IPS-20b (cell line): ENCODE data around the gene ADRA2A.

ENCODE experiments used
- H3K27ac ChIP-seq: one replicate; pipeline ENCODE4 v1.5.1; 2013; ENCODE audit warnings: low read length
- H3K27me3 ChIP-seq: 2 replicates; pipeline ENCODE4 v1.6.1; 2013; ENCODE audit warnings: mild to moderate bottlenecking, low read length, inconsistent platforms; ENCODE audit not compliant: insufficient read depth
- H3K36me3 ChIP-seq: 2 replicates; pipeline ENCODE4 v1.6.1; 2013; ENCODE audit warnings: low read depth, mild to moderate bottlenecking, inconsistent platforms, low read length, moderate library complexity; ENCODE audit not compliant: insufficient read depth
- H3K4me1 ChIP-seq: 2 replicates; pipeline ENCODE4 v1.6.1; 2013; ENCODE audit warnings: mild to moderate bottlenecking, control low read depth, inconsistent platforms, low read length, moderate library complexity; ENCODE audit not compliant: insufficient read depth
- H3K4me3 ChIP-seq: 2 replicates; pipeline ENCODE4 v1.5.1; 2013; ENCODE audit warnings: mild to moderate bottlenecking, low read length, inconsistent platforms
- H3K9ac ChIP-seq: 2 replicates; pipeline ENCODE4 v1.6.1; 2013; ENCODE audit warnings: low read depth, mild to moderate bottlenecking, inconsistent platforms, low read length, moderate library complexity
- H3K9me3 ChIP-seq: 2 replicates; pipeline ENCODE4 v1.6.1; 2013; ENCODE audit warnings: mild to moderate bottlenecking, low read depth, low read length, inconsistent platforms; ENCODE audit not compliant: insufficient read depth

ADRA2A gene

DNA sequence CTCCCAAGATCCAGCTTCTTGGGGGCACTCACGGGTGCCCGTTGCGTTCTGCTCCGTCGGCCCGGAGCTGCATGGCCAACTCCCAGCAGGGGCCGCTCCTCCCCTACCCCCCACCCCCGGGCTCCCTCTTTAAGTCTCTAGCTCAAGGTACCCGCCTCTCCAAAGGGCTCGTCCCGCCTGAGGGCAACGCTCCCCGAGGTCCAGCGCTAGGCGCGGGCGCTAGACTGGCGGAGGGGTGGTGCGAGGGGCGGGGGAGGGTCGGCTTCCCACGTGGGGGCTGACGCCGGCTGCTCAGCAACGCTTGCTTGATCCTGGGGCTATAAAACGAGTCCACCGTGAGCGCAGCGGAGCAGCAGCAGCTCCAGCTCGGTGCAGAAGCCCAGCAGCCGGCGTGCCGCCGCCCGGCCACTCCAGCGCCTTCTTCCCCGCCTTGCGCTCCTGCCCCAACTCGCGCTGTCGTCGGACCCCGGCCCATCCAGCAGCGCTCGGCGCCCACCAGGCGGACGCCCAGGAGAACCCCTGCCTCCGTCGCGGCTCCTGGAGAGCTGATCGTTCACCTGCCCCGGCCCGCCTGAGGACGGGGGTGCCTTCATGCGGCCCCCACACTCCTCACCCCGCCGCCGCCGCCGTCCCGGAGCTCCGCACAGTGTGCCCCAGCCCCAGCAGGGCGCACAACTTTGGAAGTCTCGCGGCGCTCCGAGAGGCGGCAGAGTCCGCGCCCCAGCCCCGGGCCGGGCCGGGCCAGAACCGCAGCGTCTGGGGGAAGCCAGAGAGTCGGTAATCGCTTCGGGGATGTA lies at the start of gene ADRA2A:
ADRA2A (plus strand) TSS at position 348 of the 797 bp plus-strand sequence. CDS start 968 bp downstream, outside the sequence.
- H3K4me3 ChIP-seq: peak within 1 kb of the TSS; percentile 81

DNA sequence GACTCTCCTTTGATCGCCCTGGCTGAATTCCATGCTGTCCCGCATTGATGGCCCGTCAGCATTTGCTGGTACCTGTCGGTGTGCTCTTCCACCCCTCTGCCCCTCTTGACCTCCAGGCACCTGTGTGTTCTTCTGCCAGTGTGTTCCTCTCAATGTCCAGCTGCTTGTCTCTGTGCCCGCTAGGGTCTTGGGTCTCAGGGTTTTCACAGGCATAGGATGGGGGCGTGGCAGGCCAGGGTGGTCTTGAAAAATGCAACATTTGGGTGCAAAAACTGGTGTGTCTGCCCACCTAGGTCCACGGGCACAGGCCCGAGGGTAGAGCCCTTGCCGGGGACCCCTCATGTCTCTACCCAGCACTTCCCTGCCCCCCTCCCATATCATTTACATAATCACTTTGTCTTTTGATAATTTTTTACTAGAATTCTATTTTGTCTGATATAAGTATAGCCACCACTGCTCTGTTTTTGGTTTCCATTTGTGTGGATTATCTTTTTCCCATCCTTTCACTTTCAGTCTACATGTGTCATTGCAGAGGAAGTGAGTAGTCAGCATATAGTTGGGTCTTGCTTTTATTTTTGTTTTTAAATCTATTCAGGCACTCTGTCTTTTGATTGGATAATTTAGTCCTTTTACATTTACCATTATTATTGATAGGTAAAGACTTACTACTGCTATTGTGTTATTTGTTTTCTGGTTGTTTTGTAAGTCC lies 46.6 kb upstream of the ADRA2A start:
- H3K36me3 ChIP-seq: no peaks in the 10 kb centered on the region
- no peaks in the 10 kb centered on the region for H3K4me1 ChIP-seq
- H3K27me3 ChIP-seq: no peaks in the 10 kb centered on the region
- H3K4me3 ChIP-seq: no peak overlapping the region
- no peak overlapping the region for H3K9ac ChIP-seq
- H3K27ac ChIP-seq: no peak overlapping the region
- H3K9me3 ChIP-seq: peaks cover 17% of the 10 kb centered on the region

More for the DNA sequence above, at the start of gene ADRA2A:
- Histone ChIP-seq H3K27ac (no peak within 1 kb of the TSS), H3K36me3 (no peaks in the 10 kb centered on the region), H3K9me3 (no peaks in the 10 kb centered on the region), H3K27me3 (peaks cover 69% of the 10 kb centered on the region), H3K4me1 (no peaks in the 10 kb centered on the region), H3K9ac (peak within 1 kb of the TSS; percentile 8; the same call in 1 of the 2 replicates)

GRCh38 chr10:111034598-111035310 lies 42.1 kb upstream of the ADRA2A start:
- Histone ChIP-seq H3K9me3 (peaks cover 26% of the 10 kb centered on the region), H3K4me3 (no peak overlapping the region), H3K36me3 (no peaks in the 10 kb centered on the region), H3K9ac (no peak overlapping the region), H3K27ac (no peak overlapping the region), H3K27me3 (no peaks in the 10 kb centered on the region), H3K4me1 (no peaks in the 10 kb centered on the region)

DNA sequence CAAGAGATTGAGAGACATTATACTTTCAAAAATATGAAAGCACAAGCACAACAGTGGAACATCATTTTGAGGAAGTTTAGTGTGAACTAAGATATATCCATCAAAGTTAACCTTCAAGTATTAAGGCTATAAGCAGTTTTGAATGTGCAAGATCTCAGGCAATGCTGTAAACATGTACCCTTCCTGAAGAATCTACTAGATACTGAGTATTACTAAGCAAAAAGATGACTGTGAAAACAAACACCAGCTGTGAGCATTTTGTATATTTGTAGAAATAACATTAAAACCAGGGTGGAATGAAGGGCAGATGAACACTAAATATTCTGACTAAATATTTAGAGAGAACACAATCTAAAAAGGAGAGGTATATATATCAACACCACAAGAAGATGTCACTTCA lies 41.3 kb upstream of the ADRA2A start:
- Histone ChIP-seq H3K27ac (no peak overlapping the region), H3K36me3 (no peaks in the 10 kb centered on the region), H3K27me3 (no peaks in the 10 kb centered on the region), H3K4me1 (no peaks in the 10 kb centered on the region), H3K4me3 (no peak overlapping the region), H3K9ac (no peak overlapping the region), H3K9me3 (peaks cover 29% of the 10 kb centered on the region)

- H3K9ac ChIP-seq: no peak overlapping the region
- H3K4me1 ChIP-seq: no peaks in the 10 kb centered on the region
- peaks cover 43% of the 10 kb centered on the region for H3K9me3 ChIP-seq
- H3K36me3 ChIP-seq: no peaks in the 10 kb centered on the region
- no peaks in the 10 kb centered on the region for H3K27me3 ChIP-seq
- no peak overlapping the region for H3K27ac ChIP-seq
- H3K4me3 ChIP-seq: no peak overlapping the region
Measured at GRCh38 chr10:111037858-111038257, 39.0 kb upstream of the ADRA2A start.

DNA sequence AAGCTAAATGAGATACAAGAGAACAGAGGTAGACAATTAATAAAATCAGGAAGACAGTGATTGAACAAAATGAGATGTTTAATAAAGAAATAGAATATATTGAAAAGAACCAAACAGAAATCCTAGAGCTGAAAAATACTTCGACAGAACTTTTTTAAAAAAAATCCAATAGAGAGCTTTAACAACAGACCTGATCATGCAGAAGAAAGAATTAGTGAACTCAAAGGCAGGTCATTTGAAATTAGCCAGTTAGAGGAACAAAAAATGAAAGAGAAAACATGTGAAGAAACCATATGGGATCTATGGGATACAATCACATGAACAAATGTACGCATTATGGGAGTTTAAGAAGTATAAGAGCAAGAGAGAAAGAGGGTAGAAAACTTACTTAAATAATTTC lies 37.3 kb upstream of the ADRA2A start:
- peaks cover 44% of the 10 kb centered on the region for H3K9me3 ChIP-seq
- H3K27me3 ChIP-seq: no peaks in the 10 kb centered on the region
- no peaks in the 10 kb centered on the region for H3K4me1 ChIP-seq
- H3K36me3 ChIP-seq: no peaks in the 10 kb centered on the region
- no peak overlapping the region for H3K9ac ChIP-seq
- no peak overlapping the region for H3K4me3 ChIP-seq
- no peak overlapping the region for H3K27ac ChIP-seq

DNA sequence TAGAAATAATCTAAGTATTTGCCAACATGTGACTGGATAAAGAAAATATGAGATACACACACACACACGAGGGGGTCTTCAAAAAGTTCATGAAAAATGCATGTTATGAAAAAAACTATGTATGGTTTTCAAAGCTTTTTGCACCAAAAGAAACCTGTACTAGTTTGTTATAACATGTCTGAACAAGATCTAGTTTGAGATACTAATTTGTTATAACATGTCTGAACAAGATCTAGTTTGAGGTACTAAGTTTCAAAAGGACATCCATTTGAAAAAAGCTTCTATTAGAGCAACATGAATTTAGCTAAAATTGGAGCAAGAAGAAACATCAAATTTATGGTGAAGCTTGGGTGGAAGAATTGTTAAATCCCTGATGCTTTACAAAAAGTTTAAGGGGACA lies 19.8 kb upstream of the ADRA2A start:
- H3K4me3 ChIP-seq: no peak overlapping the region
- no peaks in the 10 kb centered on the region for H3K4me1 ChIP-seq
- H3K9ac ChIP-seq: no peak overlapping the region
- H3K9me3 ChIP-seq: peaks cover 13% of the 10 kb centered on the region
- no peaks in the 10 kb centered on the region for H3K36me3 ChIP-seq
- no peaks in the 10 kb centered on the region for H3K27me3 ChIP-seq
- H3K27ac ChIP-seq: no peak overlapping the region

GRCh38 chr10:111063471-111063870 lies 13.4 kb upstream of the ADRA2A start:
- Histone ChIP-seq H3K9ac (no peak overlapping the region), H3K27ac (no peak overlapping the region), H3K27me3 (no peaks in the 10 kb centered on the region), H3K4me3 (no peak overlapping the region), H3K9me3 (no peaks in the 10 kb centered on the region), H3K4me1 (no peaks in the 10 kb centered on the region), H3K36me3 (no peaks in the 10 kb centered on the region)

DNA sequence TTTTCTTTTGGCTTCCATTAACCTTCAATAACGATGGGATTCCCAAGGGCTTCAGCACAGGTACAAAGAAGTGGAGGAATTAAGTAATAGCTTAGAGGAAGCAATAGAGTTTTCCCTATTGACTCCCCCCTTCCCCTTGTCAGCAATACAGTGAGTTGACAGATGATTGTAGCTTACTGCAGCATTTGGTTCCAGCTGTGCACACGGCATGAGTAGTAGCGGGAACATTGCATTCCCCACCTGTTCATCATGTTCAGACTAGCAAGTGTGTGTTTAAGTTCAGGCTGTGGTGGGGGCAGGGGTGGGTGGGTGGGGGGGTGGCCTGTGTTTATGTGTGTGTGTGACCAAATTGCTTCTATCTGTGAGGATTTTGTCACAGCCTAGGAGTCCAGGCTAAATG lies 4.6 kb upstream of the ADRA2A start:
- Histone ChIP-seq H3K9me3 (no peaks in the 10 kb centered on the region), H3K4me3 (no peak overlapping the region), H3K27me3 (peaks cover 24% of the 10 kb centered on the region), H3K36me3 (no peaks in the 10 kb centered on the region), H3K27ac (no peak overlapping the region), H3K9ac (no peak overlapping the region), H3K4me1 (no peaks in the 10 kb centered on the region)

- Histone ChIP-seq H3K9me3 (no peaks in the 10 kb centered on the region), H3K27me3 (peaks cover 59% of the 10 kb centered on the region), H3K9ac (no peak overlapping the region), H3K27ac (no peak overlapping the region), H3K4me3 (peak overlapping the region; percentile 81; the same call in 1 of the 2 replicates), H3K4me1 (no peaks in the 10 kb centered on the region), H3K36me3 (no peaks in the 10 kb centered on the region)
Measured at GRCh38 chr10:111075577-111076185, 1.1 kb upstream of the ADRA2A start.

GRCh38 chr10:111076191-111076681 lies 593 bp upstream of the ADRA2A start:
- Histone ChIP-seq H3K27ac (no peak overlapping the region), H3K27me3 (peaks cover 63% of the 10 kb centered on the region), H3K9me3 (no peaks in the 10 kb centered on the region), H3K4me1 (no peaks in the 10 kb centered on the region), H3K36me3 (no peaks in the 10 kb centered on the region), H3K9ac (peak overlapping the region; percentile 8; the same call in 1 of the 2 replicates), H3K4me3 (peak overlapping the region; percentile 81)
